T-helper 2 cell treated with Interferon-gamma antibody and Interleukin-4, amounts not matched to agents 100 ng/mL and 5 ng/mL, for 36 hours (primary cell): ENCODE data around the gene ZSCAN32. TPM values are rescaled to one million over a fixed set of nuclear protein-coding genes. Genes with fewer than 3 reads are reported as not detected.

ENCODE experiments used
- intact Hi-C: fragments of 100-400 bp; cut with micrococcal nuclease; formaldehyde crosslinking; loops from one replicate; pipeline ENCODE4 v1.15.1; 2023
- total RNA-seq: library from RNA; stranded (reverse); gene quantifications from 2 replicates; pipeline ENCODE4 v1.2.3, GENCODE V29; 2022

ZSCAN32 gene
- total RNA-seq, 1 donor from 2014 or later, result 19.9 TPM

GRCh38 chr16:3362931-3363330, 37.9 kb downstream of the ZSCAN32 start:
- intact Hi-C loops, result no loop called here

- intact Hi-C loops, result no loop called here
These were observed 41.9 kb downstream of the ZSCAN32 start for GRCh38 chr16:3358871-3359270.

- intact Hi-C loops, result no loop called here
These were observed 44.7 kb downstream of the ZSCAN32 start for GRCh38 chr16:3356118-3356517.

- intact Hi-C loops, result no loop called here
These were observed 45.2 kb downstream of the ZSCAN32 start, which contains the start of gene OR2C1 for GRCh38 chr16:3355589-3355988. OR2C1 (plus strand) TSS chr16:3355889; CDS start chr16:3355941, 52 bp downstream.

GRCh38 chr16:3349175-3349574, 51.6 kb downstream of the ZSCAN32 start:
- intact Hi-C loops, result no loop called here

- intact Hi-C loops, result no loop called here
These were observed 52.1 kb downstream of the ZSCAN32 start for GRCh38 chr16:3348547-3349167.

- intact Hi-C loops, result no loop called here
These were observed 53.2 kb downstream of the ZSCAN32 start for GRCh38 chr16:3347586-3347985.

- intact Hi-C loops, result no loop called here
These were observed 54.8 kb downstream of the ZSCAN32 start for GRCh38 chr16:3346041-3346440.

Other genes with a start within 250 kb of the ZSCAN32 start
- gene OR1F1, start 212.8 kb downstream of the ZSCAN32 start, total RNA-seq, result not detected in 2 replicates
- gene ZNF200, start 165.8 kb downstream of the ZSCAN32 start, total RNA-seq, result 14.4 and 16.5 TPM in 2 replicates
- gene MEFV, start 144.4 kb downstream of the ZSCAN32 start, total RNA-seq, result 0.09 and 0.25 TPM in 2 replicates
- gene ZNF263, start 117.5 kb downstream of the ZSCAN32 start, total RNA-seq, result 26.0 and 27.4 TPM in 2 replicates
- 3.5 and 4.1 TPM in 2 replicates for gene TIGD7, start 95.6 kb downstream of the ZSCAN32 start, total RNA-seq
- 43.2 and 51.2 TPM in 2 replicates for gene ZNF75A, start 95.5 kb downstream of the ZSCAN32 start, total RNA-seq
- not detected in 2 replicates for gene OR2C1, start 45.1 kb downstream of the ZSCAN32 start, total RNA-seq
- gene ZNF174, start 211 bp upstream of the ZSCAN32 start, total RNA-seq, result 11.3 and 11.7 TPM in 2 replicates
- gene ZNF597, start 42.5 kb upstream of the ZSCAN32 start, total RNA-seq, result 2.2 and 2.4 TPM in 2 replicates
- 43.8 and 54.0 TPM in 2 replicates for gene NAA60, start 42.7 kb upstream of the ZSCAN32 start, total RNA-seq
- not detected in 2 replicates for gene C16orf90, start 94.5 kb upstream of the ZSCAN32 start, total RNA-seq
- gene CLUAP1, start 100.0 kb upstream of the ZSCAN32 start, total RNA-seq, result 25.0 and 26.2 TPM in 2 replicates
- 89.9 and 95.4 TPM in 2 replicates for gene NLRC3, start 176.4 kb upstream of the ZSCAN32 start, total RNA-seq
- gene SLX4, start 210.6 kb upstream of the ZSCAN32 start, total RNA-seq, result 12.4 and 13.9 TPM in 2 replicates